ENCODE results near the gene ZFAND2A.
A peak's percentile ranks its signal among the peaks of the same experiment; 100 is the strongest.
"Not testable (repeated sequence)": the region's sequence is repeated elsewhere in the genome, so short reads cannot be mapped to it uniquely, and the experiment has no call there.

ZFAND2A gene

DNA sequence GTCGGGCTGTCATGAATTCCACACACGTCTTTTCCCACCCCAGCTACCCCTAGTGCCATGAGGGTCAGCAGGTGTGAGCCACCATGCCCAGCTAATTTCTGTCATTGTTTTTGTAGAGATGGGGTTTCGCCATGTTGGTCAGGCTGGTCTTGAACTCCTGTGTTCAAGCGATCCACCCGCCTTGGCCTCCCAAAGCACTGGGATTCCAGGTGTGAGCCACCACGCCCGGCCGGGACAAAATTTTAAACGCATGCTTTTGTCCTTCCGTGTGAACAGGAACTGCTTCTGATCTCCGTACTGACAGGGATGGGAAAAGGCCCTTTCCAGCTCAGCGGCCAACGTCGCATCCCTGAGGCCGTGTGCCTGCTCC lies 15.6 kb upstream of the ZFAND2A start:
- no peak for DNase-seq (ENCODE audit: low spot score)

DNA sequence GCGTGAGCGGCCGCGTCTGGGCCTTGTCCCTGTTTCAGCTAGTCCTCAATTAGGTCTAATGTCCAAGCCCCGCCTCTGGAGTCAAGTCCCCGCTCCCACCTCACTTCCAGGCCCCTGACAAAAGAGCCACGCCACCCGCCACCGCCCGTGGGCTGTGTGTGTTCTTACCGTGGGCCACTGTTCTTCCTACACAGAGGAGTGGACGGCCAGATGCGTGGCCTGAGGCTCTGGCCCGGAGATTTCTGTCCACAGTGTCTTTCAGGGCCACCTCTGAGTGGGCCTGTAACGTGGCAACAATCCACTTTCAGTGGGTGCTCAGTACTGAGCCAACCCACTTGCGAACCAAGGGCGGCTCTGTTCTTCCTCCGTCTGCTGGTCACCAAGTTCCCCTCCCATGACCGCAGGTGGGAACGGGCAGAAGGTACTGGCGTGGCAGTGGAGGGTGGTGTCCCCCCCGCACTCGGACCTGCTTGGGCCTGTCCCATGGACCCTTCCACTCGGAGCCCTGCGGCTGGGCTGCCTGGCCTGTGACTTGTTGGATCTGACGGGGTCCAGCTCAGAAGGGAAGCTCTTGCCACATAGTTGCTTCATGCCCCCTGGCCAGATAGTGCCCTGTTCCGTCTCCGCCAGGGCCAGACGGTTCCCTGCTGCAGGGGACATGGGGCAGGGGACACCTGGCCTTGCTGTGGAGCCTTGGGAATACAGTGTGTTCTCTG lies 15.0 kb upstream of the ZFAND2A start:
- DNase-seq (ENCODE audit: low spot score): no peak

DNA sequence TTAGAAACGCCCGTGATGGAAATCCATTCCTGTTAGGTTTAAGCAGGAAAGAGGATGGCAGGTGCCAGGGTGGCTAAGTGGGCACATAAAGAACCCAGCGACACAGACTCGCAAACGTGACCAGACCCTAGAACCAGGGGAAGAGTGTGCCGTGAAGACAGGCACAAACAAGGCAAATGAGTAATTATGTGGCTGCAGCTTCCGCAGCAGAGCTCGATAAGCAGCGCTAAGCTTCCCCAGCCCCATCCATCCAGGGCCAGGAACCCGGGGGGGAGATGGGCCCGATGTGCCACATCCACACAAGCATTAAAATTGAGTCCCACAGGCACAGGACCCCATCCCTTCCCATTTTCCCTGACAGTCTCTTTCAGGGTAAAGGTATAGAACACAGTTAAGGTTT lies 14.0 kb upstream of the ZFAND2A start:
- DNase-seq (ENCODE audit: low spot score): no peak

DNA sequence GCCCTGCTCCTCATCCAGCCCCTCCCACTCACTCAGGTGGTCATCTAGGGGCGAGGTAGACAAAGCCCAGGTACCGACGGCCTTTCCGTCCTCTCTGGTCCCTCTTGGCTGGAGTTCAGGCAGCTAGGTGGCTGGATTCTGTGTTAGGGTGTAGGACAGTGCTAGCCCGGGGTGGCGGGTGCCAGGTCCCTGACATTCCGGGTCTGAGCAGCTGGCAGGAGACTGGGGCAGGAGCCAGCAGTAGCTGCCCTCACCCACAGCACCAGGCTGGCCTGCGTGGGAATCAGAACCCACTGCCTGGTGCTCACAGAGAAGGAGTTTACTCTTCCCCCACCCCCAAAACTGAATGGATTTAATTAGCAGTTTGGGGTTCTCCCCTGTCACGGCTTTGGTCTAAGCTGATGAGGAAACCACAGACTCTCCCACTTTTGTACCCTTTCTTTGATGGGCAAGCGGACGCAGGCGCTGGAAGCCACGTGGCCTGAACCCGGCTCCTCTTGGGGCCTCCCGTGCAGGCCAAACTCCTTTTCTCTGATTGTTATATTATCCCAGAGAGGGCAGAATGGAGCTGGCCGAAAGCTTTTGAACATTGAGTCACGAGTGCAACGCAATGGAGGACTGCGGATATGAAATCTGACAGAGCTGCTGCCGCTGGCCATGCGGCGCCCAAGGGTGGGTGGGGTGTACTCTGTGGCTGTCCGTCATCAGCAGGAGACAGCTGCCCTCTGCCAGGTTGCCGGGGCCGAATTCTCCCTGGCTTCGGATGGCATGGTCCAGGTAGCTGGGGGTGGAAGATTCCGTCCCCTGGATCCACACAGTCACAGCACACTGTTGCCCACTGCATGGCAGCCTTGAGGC lies 12.9 kb upstream of the ZFAND2A start:
- no peak for DNase-seq (ENCODE audit: low spot score)

DNA sequence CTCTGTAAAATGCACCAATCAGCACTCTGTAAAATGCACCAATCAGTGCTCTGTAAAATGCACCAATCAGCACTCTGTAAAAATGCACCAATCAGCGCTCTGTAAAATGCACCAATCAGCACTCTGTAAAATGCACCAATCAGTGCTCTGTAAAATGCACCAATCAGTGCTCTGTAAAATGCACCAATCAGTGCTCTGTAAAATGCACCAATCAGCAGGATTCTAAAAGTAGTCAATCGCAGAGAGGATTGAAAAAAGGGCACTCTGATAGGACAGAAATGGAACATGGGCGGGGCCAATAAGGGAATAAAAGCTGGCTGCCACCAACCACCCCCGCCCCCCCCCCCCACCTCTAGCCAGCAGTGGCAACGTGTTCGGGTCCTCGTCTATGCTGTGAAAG lies 11.5 kb upstream of the ZFAND2A start:
- DNase-seq (ENCODE audit: low spot score): not testable (repeated sequence)

DNA sequence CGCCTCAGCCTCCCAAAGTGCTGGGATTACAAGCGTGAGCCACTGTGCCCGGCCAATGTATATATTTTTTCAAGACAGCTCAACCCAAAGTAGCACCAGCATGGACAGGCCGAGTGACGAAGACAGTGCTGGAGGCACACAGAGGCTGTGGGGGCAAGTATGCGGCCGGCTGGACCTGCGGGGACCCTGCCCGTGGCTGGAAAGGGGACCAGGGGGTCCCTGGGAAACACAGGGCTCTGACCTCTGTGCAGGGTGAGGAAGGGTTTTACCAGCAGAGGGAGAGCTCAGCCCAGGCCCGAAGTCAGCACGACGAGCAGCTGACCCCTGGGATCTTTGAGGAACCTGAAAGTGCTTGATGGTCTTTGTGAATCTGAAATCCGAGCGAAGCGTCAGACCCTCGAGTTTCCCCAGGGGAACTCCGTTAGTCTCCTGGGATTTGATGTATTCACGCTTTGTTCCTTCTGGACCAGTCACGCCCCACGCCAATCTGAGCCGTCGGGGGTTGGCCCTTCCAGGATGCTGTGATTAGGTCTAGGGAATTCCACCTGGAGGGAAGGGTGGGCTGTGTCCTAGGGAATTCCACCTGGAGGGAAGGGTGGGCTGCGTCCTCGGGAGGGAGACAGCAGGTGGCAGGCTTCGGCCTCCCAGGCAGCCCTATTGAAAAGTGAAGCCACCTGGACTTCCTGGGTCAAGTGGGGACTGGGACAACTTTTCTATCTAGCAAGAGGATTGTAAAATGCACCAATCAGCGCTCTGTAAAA lies 10.9 kb upstream of the ZFAND2A start:
- no peak for DNase-seq (ENCODE audit: low spot score)

DNA sequence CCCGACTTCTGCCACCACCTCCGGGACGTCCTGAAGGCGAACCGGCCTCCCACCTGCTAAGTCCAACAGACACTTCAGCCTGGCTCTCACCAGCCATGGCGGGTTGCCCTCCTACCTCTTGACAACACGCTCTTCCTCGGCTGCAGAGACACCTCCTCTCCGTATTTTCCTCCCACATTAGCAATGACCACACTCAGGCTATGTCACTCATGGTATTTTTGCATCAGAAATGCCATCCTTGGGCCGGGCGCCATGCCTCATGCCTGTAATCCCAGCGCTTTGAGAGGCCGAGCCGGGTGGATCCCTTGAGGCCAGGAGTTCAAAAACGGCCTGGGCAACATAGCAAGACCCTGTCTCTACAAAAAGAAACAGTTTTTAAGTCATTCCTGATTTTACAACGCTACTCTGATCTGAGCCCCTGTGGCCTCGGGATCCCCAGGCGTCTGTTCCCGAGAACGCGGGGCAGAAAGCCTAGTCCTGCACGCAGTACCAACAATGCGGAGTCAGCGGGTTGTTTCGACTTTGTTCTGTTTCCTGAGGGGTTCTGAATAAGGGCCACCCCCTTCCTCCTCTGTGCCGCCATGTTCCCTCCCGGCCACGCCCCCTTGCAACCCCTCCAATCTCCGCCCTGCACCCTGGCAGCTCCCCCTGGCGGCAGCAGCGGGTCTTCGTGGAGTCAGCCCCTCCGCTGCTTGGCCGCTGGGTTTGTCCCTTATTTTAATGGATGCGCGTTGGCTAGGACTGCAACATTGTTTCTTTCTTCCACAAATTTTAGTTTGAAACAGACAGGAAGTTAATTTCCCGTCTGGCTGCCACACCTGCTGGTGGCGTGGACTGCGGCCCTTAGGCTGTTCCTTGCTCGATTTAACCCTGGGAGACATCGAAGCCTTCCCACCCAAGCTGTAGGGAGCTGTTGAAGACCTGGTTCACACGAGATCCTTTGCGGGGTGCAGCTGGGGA lies 9.7 kb upstream of the ZFAND2A start:
- peak; percentile 92 for DNase-seq (ENCODE audit: low spot score)

DNA sequence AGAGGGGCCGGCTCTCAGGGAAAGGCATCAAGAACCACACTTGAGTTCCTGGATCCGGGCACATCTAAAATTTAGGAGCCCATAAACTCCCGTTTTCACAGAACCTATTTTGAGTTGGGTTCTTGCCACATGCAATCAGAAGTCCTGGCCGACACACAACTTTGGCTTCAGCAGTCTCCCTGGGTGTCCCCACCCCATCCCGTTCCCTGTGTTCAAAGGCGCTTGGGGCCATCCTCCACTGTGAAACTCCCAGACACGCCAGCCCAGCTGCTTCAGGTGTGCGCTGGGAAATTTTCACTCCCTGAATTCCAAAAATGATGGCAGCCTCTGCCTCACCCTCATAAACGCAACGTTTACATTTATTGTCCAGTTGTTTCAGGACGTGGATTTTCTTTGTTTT lies 8.4 kb upstream of the ZFAND2A start:
- DNase-seq (ENCODE audit: low spot score): no peak

DNA sequence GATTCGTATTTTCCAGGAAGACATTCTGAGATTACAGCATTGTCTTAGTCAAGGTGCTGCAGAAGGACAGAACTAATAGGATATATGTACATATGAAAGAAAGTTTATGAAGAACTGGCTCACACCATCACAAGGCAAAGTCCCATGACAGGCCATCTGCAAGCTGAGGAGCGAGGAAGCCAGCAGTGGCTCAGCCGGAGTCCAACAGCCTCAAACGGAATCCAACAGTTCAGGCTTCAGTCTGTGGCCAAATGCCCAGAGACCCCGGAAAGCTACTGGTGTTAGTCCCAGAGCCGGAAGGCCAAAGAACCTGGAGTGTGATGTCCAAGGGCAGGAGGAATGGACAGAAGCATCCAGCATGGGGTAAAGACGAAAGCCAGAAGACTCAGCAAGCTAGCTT lies 4.4 kb upstream of the ZFAND2A start:
- DNase-seq (ENCODE audit: low spot score): no peak

DNA sequence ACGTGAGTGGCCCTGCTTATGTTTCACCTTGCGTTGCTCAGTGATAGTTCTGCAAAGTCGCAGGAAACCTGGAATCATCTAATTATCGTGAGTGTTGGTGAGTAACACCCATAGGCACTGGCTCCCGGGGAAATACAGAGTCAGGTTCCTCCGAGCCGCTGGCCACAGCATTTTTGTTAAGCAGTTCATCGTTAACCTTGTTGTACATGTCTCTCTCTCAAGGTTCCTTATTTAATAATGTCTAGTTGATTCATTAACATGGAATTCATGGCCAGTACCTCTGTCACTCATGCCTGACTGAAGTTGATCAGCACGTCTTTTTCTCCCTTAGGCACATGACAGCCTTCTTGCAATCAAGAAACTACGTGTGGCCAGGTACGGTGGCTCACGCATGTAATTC lies 3.1 kb upstream of the ZFAND2A start:
- no peak for DNase-seq (ENCODE audit: low spot score)

DNA sequence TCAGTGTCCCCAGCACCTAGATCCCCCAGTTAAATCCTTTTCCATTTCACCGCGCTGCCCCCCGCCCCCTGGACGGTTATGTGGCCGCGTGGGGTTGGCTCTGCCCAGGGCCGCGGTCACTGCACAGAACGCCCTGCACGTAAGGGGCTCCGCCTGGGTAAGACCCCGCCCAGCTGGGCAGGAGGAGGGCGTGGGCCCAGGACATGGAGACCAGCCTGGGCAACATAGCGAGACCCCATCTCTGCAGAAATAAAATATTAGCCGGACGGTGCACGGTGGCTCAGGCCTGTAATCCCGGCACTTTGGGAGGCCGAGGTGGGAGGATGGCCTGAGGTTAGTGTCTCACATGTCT lies 650 bp upstream of the ZFAND2A start:
- no peak for DNase-seq (ENCODE audit: low spot score)

DNA sequence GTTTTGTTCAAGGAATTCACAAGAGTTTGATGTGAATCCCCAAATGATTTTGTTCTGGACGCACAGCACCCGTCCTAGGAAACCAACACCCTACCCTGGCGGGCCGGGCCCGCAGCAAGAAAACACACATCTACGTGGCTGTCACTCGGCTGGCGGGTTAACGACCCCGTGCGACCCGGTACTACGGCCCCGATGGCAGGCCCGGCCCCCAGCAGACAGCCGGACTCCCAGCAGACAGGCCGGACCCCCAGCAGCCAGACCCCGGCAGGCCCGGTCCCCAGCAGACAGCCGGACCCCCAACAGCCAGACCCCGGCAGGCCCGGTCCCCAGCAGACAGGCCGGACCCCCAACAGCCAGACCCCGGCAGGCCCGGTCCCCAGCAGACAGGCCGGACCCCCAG lies 765 bp downstream of the ZFAND2A start:
- not testable (repeated sequence) for DNase-seq (ENCODE audit: low spot score)

DNA sequence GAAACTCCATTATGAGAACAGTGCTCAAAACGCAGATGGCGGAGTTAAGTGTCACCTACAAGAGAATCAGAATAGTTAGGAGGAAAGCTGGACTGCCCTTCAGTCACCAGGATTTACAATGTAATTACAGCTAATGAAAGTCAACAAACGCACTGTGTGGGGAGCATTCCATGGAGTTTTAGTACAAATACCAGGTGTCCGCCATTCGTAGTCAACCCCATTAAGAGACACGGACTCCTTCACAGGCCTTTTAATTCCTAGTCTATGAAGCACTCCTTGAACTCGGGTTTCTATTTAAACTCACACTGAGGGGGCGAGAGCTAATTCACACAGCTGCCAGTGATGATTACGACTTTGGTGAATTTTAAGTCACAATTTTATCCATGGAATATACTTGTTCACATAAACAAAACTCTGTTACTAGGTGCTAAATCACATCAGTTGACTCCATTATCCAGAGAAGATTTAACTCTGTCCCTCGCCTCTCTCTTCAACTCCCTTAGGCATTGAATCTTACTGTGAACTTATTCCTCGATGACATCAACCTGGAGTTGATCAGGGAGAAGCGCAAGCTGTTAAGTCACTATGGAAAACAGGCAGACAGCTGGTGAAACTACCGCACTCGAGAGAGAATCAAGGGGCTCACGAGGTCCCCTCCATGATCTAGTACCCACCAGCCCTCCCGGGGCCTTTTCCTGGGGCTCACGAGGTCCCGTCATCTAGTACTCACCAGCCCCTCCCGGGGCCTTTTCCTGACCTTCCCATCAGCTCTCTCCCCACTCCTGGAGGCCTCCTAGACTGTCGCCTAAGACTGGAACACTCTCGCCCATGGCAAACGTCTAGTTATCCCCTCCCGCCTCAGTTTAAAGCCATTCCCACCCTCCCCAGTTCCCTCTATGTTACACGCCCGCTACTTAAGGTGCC lies 1.5 kb downstream of the ZFAND2A start:
- no peak for DNase-seq (ENCODE audit: low spot score)

DNA sequence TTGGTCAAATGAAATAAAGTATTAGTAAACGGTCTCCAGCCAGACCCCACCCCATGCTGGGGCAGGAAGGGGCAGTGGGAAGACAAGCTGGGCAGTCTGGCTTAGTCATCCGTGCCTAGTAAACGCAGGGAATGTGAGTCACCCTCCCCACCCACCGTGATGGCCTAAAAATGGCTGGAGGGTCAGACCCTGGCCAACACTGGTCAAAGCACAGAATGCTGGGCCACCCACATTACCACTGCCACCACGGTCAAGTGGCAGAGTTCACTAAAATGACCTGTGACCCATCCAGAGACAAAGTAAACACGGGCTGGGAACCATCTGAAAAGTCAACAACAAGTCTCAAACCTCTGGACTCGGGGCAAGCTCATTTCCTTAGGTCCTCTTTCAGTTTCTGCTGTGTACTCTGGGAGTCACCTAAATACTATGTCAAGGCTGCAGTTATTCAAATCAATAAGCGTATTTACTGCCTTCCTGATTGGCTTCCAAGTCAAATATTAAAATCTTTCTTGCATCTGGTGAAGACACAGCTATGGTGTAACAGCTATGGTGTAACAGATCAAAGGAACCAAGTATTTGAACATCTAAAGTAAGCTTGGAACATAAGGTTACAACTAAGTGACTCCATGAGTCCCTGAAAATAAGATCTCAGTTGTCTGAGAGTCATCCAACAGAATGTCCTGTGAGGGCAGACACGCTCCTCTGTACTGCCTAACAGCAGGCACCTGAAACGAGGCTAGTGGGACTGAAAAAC lies 3.0 kb downstream of the ZFAND2A start:
- no peak for DNase-seq (ENCODE audit: low spot score)

DNA sequence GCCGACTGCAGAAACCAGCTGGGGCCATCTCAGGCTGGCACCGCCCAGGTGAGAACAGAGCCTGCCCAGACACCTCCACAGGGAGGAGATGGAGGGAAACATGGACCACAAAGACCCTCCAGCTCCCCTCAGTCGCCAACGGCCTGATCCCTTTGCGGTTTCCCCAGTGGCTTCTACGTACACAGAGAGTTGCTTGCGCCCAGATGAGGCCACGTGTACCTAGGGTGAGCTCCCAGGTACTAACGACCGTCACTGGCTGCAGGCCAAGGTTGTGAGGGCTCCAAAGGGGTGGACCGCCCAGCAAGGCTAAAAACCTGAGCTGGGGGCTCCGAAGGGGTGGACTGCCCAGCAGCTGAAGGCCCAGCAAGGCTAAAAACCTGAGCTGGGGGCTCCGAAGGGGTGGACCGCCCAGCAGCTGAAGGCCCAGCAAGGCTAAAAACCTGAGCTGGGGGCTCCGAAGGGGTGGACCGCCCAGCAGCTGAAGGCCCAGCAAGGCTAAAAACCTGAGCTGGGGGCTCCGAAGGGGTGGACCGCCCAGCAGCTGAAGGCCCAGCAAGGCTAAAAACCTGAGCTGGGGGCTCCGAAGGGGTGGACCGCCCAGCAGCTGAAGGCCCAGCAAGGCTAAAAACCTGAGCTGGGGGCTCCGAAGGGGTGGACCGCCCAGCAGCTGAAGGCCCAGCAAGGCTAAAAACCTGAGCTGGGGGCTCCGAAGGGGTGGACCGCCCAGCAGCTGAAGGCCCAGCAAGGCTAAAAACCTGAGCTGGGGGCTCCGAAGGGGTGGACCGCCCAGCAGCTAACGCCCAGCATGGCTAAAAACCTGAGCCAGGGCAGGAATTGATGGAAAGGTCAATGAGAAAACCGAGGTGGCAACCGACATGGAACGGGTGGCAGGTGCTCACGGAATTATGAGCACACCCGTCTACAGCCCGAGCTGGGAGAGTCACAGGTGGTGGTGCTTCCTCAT lies 3.9 kb downstream of the ZFAND2A start:
- not testable (repeated sequence) for DNase-seq (ENCODE audit: low spot score)

DNA sequence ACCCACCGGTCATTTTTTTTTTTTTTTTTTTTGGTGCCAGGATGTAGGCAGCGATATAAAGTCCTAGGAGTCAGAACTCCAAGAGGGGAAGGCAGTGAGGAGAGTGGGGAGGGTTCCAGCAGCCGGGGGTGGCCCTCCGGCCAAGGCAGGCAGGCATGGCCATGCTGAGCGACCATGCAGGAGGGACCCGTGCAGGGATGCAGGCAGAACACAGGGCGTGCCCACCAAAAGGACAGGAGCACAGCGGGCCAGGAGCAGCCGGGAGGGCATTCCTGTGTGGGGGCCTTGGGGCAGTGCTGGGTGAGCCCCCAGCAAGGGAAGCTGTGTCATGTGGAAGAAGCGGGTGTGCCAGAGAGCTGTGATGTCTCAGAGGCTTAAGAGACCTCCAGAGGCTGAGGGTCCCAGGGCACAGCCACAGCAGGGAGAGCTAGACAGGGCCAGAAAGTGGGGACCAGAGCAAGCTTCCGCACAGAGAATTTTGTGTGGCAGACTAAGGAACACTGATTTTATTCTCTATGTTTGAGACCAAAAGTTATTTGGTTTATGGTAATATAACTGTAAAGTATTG lies 5.7 kb downstream of the ZFAND2A start:
- DNase-seq (ENCODE audit: low spot score): no peak

DNA sequence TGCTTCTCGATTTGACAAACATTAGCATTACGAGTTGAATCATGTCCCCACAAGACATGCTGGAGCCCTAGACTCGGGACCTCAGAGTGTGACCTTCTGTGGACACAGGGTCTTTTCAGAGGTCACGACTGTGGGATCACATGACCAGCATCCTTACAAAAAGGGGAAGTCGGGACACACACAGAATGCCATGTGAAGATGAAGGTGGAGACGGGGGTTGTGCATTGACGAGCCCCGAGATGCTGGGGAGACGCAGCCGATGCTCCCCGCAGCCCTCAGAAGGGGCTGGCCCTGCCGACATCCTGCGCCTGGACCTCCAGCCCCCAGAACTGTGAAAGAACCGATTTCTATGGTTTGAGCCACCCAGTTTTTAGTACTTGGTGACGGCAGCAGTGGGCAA lies 7.5 kb downstream of the ZFAND2A start:
- DNase-seq (ENCODE audit: low spot score): no peak

DNA sequence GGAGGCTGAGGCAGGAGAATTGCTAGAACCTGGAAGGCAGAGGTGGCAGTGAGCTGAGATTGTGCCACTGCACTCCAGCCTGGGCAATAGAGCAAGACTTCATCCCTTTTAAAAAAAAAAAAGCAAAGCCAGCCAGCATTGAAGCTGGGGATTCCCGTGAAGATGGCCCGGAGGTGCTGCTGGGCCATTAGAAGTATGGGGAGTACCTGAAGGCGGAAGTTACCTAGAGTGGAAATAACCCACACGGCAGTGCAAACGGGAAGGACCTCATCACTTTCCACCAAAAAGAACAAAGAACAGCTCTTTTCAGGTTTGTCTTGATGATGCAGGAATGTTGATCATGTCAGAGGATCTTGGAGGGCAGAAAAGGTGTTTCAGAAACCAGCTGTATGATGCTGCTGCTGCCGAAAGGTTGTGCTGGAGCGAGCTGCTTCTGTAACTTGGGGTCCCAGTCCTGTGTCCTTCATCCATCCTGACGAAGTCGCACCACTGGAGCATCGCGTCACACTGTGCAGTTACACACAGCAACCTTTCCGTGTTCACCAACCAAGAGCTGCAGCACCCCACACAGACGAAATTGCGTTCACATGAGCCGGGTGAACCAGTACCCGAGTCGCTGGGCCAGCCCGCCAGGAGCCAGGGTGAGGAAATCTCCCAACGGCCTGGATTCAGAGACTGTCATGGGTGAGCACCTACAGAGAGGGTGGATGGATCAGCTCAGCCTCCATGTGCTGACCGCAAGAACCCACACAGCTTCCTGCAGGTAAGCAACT lies 8.2 kb downstream of the ZFAND2A start:
- DNase-seq (ENCODE audit: low spot score): no peak

Measured in CD4-positive, alpha-beta T cell treated with Interleukin-6 at 100 ng/mL for 8 hours (primary cell).